PC-3 (cell line): Measurements from ENCODE around the gene UNC5C. TPM values are rescaled to one million over a fixed set of nuclear protein-coding genes. Genes with fewer than 3 reads are reported as not detected.

Experiments used
- ATAC-seq: fragments of 200-7000 bp; cut with Tn5 transposase; 2 replicates; pipeline ENCODE4 v1.9.1; 2020; ENCODE audit warnings: mild to moderate bottlenecking, moderate library complexity
- BruUV-seq: library from RNA; stranded (reverse); fragments of 400-500 nt; replicated peaks from 2 replicates; lab custom pipeline; 2021; lab: Mats Ljungman, UMichigan
- CTCF ChIA-PET: fragments of 300-600 bp; sonication (Branson Sonifier 250); formaldehyde crosslinking; loops from one replicate; lab custom pipeline; 2022; ENCODE audit warnings: antibody characterized with exemption; lab: Charles Lee
- POLR2A ChIA-PET: fragments of 300-600 bp; sonication (Branson Sonifier 250); formaldehyde crosslinking; loops from one replicate; lab custom pipeline; 2022; ENCODE audit warnings: antibody characterized with exemption; ENCODE audit not compliant: unreplicated experiment; lab: Charles Lee
- DNase-seq: peaks from one replicate; pipeline ENCODE4 v3.0.0-alpha.2; 2015
- H2AFZ ChIP-seq: fragments of 300-600 bp; sonication (generic); 2 replicates; pipeline ENCODE4 v1.6.0; 2016; ENCODE audit warnings: antibody characterized with exemption, low read length
- H3F3A ChIP-seq: fragments of 300-600 bp; sonication (generic); one replicate; pipeline ENCODE4 v1.6.0; 2017; ENCODE audit warnings: antibody characterized with exemption, low read length, control low read depth, mild to moderate bottlenecking; ENCODE audit not compliant: unreplicated experiment
- H3K27ac ChIP-seq: fragments of 300-600 bp; sonication (generic); 2 replicates; pipeline ENCODE4 v1.5.1; 2016; ENCODE audit warnings: mild to moderate bottlenecking, low read length
- H3K27me3 ChIP-seq: fragments of 300-600 bp; sonication (generic); 2 replicates; pipeline ENCODE4 v1.6.1; 2016; ENCODE audit warnings: low read length, mixed read lengths
- H3K36me3 ChIP-seq: fragments of 300-600 bp; sonication (generic); 2 replicates; pipeline ENCODE4 v1.6.1; 2016; ENCODE audit warnings: low read depth, mixed run types, low read length, mixed read lengths
- H3K4me1 ChIP-seq: fragments of 300-600 bp; sonication (generic); 2 replicates; pipeline ENCODE4 v1.5.1; 2016; ENCODE audit warnings: low read length; ENCODE audit not compliant: insufficient read depth
- H3K4me2 ChIP-seq: fragments of 300-600 bp; sonication (generic); 2 replicates; pipeline ENCODE4 v1.6.0; 2016; ENCODE audit warnings: low read length
- H3K4me3 ChIP-seq: fragments of 300-600 bp; sonication (generic); 2 replicates; pipeline ENCODE4 v1.5.1; 2016; ENCODE audit warnings: mild to moderate bottlenecking, low read length, mixed read lengths
- H3K79me2 ChIP-seq: fragments of 300-600 bp; sonication (generic); 2 replicates; pipeline ENCODE4 v1.6.1; 2017; ENCODE audit warnings: low read length, mixed read lengths
- H3K9ac ChIP-seq: fragments of 300-600 bp; sonication (generic); 2 replicates; pipeline ENCODE4 v1.6.0; 2016; ENCODE audit warnings: mild to moderate bottlenecking, low read length
- H3K9me2 ChIP-seq: fragments of 300-600 bp; sonication (generic); replicated peaks from 2 replicates; pipeline ENCODE4 v1.6.1; 2016; ENCODE audit warnings: mixed run types, low read length, mixed read lengths
- H3K9me3 ChIP-seq: fragments of 300-600 bp; sonication (generic); 2 replicates; pipeline ENCODE4 v1.6.1; 2016; ENCODE audit warnings: low read length, mixed read lengths
- H4K20me1 ChIP-seq: fragments of 300-600 bp; sonication (generic); 2 replicates; pipeline ENCODE4 v1.6.1; 2016; ENCODE audit warnings: low read length, mixed read lengths
- EZH2 ChIP-seq: fragments of 300-600 bp; sonication (generic); IDR thresholded peaks from one replicate; pipeline ENCODE4 v1.6.1; 2017; ENCODE audit warnings: antibody characterized with exemption, mild to moderate bottlenecking, low read length; ENCODE audit not compliant: unreplicated experiment
- EZH2phosphoT487 ChIP-seq: fragments of 300-600 bp; sonication (generic); IDR thresholded peaks from 2 replicates; pipeline ENCODE4 v1.6.1; 2018; ENCODE audit warnings: mild to moderate bottlenecking, antibody characterized with exemption, low read length, borderline replicate concordance
- intact Hi-C: fragments of 100-400 bp; cut with micrococcal nuclease; formaldehyde crosslinking; loops from 2 replicates; pipeline ENCODE4 v1.9.0; 2023
- total RNA-seq: library from RNA; depleted of rRNA; stranded (reverse); fragments of >200 nt; gene quantifications from 2 replicates; pipeline ENCODE4 v1.2.3, GENCODE V29; 2014
- TF ChIP-seq, protein P1 (sequence below): fragments of 300-600 bp; sonication (generic); conservative IDR thresholded peaks from 2 replicates; pipeline ENCODE4 v1.5.1; 2017; ENCODE audit warnings: antibody characterized with exemption, low read depth, mild to moderate bottlenecking, low read length

UNC5C gene
- total RNA-seq, 1 experiment from 2014 or later, result not detected

GRCh38 chr4:95129821-95130311 lies 418.9 kb downstream of the UNC5C start:
- ChIA-PET CTCF (no interaction called here), POLR2A (interaction anchor here (0.5 to 0.7 kb wide), 2 partner anchors 90 to 1184 kb away, joined by 3 read pairs; no protein-coding TSS in a partner anchor)
- intact Hi-C loops, result no loop called here

GRCh38 chr4:95129031-95129430 lies 419.7 kb downstream of the UNC5C start:
- ATAC-seq (no peak), DNase-seq (no peak)
- intact Hi-C loops, result no loop called here
- ChIA-PET POLR2A (no interaction called here), CTCF (no interaction called here)
- H3F3A ChIP-seq, result no peaks in the 10 kb centered on the region
- H3K4me3 ChIP-seq, result no peak overlapping the region
- H3K9me3 ChIP-seq, result no peaks in the 10 kb centered on the region
- no peak for TF ChIP-seq EZH2
- TF ChIP-seq, protein P1, sequence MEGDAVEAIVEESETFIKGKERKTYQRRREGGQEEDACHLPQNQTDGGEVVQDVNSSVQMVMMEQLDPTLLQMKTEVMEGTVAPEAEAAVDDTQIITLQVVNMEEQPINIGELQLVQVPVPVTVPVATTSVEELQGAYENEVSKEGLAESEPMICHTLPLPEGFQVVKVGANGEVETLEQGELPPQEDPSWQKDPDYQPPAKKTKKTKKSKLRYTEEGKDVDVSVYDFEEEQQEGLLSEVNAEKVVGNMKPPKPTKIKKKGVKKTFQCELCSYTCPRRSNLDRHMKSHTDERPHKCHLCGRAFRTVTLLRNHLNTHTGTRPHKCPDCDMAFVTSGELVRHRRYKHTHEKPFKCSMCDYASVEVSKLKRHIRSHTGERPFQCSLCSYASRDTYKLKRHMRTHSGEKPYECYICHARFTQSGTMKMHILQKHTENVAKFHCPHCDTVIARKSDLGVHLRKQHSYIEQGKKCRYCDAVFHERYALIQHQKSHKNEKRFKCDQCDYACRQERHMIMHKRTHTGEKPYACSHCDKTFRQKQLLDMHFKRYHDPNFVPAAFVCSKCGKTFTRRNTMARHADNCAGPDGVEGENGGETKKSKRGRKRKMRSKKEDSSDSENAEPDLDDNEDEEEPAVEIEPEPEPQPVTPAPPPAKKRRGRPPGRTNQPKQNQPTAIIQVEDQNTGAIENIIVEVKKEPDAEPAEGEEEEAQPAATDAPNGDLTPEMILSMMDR, result no peak
- TF ChIP-seq EZH2phosphoT487, result no peak
- H3K4me2 ChIP-seq, result no peak overlapping the region
- no peaks in the 10 kb centered on the region for H3K9me2 ChIP-seq
- no peaks in the 10 kb centered on the region for H4K20me1 ChIP-seq
- no peak overlapping the region for H3K27ac ChIP-seq
- H3K27me3 ChIP-seq, result no peaks in the 10 kb centered on the region
- no peaks in the 10 kb centered on the region for H3K79me2 ChIP-seq
- no peak overlapping the region for H2AFZ ChIP-seq
- no peak overlapping the region for H3K9ac ChIP-seq
- BruUV-seq, result no TSS peak
- 0 out of 2 replicates have a peak, but pooled peaks cover 4% of the 10 kb centered on the region for H3K36me3 ChIP-seq
- peaks cover 12% of the 10 kb centered on the region for H3K4me1 ChIP-seq

More at GRCh38 chr4:95129821-95130311, 418.9 kb downstream of the UNC5C start:
- peak; percentile 97 for DNase-seq
- Histone ChIP-seq H3K4me2 (peak overlapping the region; percentile 57), H3K79me2 (no peaks in the 10 kb centered on the region), H3K36me3 (0 out of 2 replicates have a peak, but pooled peaks cover 4% of the 10 kb centered on the region), H4K20me1 (no peaks in the 10 kb centered on the region), H3K27me3 (no peaks in the 10 kb centered on the region), H3K9ac (no peak overlapping the region), H3K27ac (peak overlapping the region; percentile 59), H3K4me3 (no peak overlapping the region), H3K9me2 (no peaks in the 10 kb centered on the region), H3K4me1 (peaks cover 12% of the 10 kb centered on the region), H2AFZ (no peak overlapping the region), H3K9me3 (no peaks in the 10 kb centered on the region), H3F3A (no peaks in the 10 kb centered on the region)
- peak; percentile 78 for ATAC-seq
- BruUV-seq, result no TSS peak
- no peak for TF ChIP-seq EZH2phosphoT487
- TF ChIP-seq, protein P1, result no peak
- no peak for TF ChIP-seq EZH2

DNA sequence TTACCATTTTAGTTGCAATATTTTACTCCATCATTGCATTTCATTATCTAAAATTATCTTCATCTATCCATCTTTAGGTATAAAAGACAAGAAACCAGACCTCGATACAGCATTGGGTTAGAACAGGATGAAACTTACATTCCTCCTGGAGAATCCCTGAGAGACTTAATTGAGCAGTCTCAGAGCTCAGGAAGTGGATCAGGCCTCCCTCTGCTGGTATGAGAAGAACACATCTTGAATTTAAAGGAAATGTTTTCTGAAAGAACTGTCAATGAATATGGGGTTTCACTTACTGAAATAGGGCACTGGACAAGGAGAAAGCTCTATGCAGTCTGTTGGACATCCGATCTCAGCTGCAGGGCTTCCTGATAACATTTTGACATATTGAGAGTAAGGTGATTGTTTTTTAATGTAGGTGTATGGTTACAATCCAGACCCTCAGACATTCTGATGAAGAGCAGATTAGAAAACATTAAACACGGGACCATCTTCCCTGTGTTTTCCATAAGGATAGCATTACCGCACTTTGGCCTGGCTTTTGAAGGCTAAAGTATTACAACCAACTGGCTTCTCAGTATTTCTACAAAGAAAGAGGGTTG lies 423.8 kb downstream of the UNC5C start:
- peak; percentile 70 for DNase-seq
- no peaks in the 10 kb centered on the region for H3K9me3 ChIP-seq
- H3K36me3 ChIP-seq, result no peaks in the 10 kb centered on the region
- peak; percentile 81 for ATAC-seq
- no peak overlapping the region for H2AFZ ChIP-seq
- peaks cover 4% of the 10 kb centered on the region for H3K4me1 ChIP-seq
- no peak overlapping the region for H3K4me2 ChIP-seq
- H3K4me3 ChIP-seq, result no peak overlapping the region
- TF ChIP-seq, protein P1, result peak; percentile 74
- TF ChIP-seq EZH2, result no peak
- CTCF ChIA-PET, result interaction anchor here (0.6 to 1.0 kb wide), 2 partner anchors 23 to 101 kb away, joined by 3 to 6 read pairs; no protein-coding TSS in a partner anchor
- intact Hi-C loops, result loop anchor here (1.0 kb wide), 2 partner anchors 23 to 504 kb away; no protein-coding TSS in a partner anchor
- no peaks in the 10 kb centered on the region for H4K20me1 ChIP-seq
- POLR2A ChIA-PET, result no interaction called here
- no peaks in the 10 kb centered on the region for H3K27me3 ChIP-seq
- H3K79me2 ChIP-seq, result no peaks in the 10 kb centered on the region
- BruUV-seq, result no TSS peak
- no peak overlapping the region for H3K9ac ChIP-seq
- H3F3A ChIP-seq, result no peaks in the 10 kb centered on the region
- no peak overlapping the region for H3K27ac ChIP-seq
- no peaks in the 10 kb centered on the region for H3K9me2 ChIP-seq
